ENCODE measurements around the gene CDC42BPB. TPM values are rescaled to one million over a fixed set of nuclear protein-coding genes. Genes with fewer than 3 reads are reported as not detected.

CDC42BPB gene
- total RNA-seq, 1 experiment from 2014 or later = 1.6 TPM

- Histone ChIP-seq H3K27me3 (ENCODE audit: low read length) (0 out of 2 replicates have a peak, but pooled peaks cover 3% of the 10 kb centered on the region), H3K9me3 (ENCODE audit: low read length) (peaks cover 4% of the 10 kb centered on the region; the same call in 1 of the 2 replicates), H4K20me1 (ENCODE audit: insufficient read depth, low read depth, low read length) (no peaks in the 10 kb centered on the region), H3K4me2 (ENCODE audit: low read depth, low read length, poor library complexity, severe bottlenecking) (peak overlapping the region; percentile 15), H3K4me1 (ENCODE audit: low read length) (peaks cover 36% of the 10 kb centered on the region), H3K36me3 (ENCODE audit: insufficient read depth, low read length) (no peaks in the 10 kb centered on the region), H3K9me2 (replicated peaks; ENCODE audit: insufficient read depth, low read length) (no peaks in the 10 kb centered on the region), H3K27ac (ENCODE audit: low read length) (no peak overlapping the region), H3K79me2 (ENCODE audit: low read length) (no peaks in the 10 kb centered on the region), H3K4me3 (ENCODE audit: low read length) (no peak overlapping the region), H3K9ac (ENCODE audit: low read length) (no peak overlapping the region), H2AFZ (ENCODE audit: low read length) (no peak overlapping the region)
- DNase-seq = peak; percentile 55
These were observed 71.7 kb downstream of the CDC42BPB start for GRCh38 chr14:102985665-102986064.

- Histone ChIP-seq H3K27ac (ENCODE audit: low read length) (no peak overlapping the region), H4K20me1 (ENCODE audit: insufficient read depth, low read depth, low read length) (no peaks in the 10 kb centered on the region), H3K9me2 (replicated peaks; ENCODE audit: insufficient read depth, low read length) (no peaks in the 10 kb centered on the region), H3K4me3 (ENCODE audit: low read length) (no peak overlapping the region), H3K27me3 (ENCODE audit: low read length) (0 out of 2 replicates have a peak, but pooled peaks cover 3% of the 10 kb centered on the region), H3K9ac (ENCODE audit: low read length) (no peak overlapping the region), H3K36me3 (ENCODE audit: insufficient read depth, low read length) (no peaks in the 10 kb centered on the region), H3K4me1 (ENCODE audit: low read length) (peaks cover 28% of the 10 kb centered on the region), H2AFZ (ENCODE audit: low read length) (no peak overlapping the region), H3K9me3 (ENCODE audit: low read length) (peaks cover 4% of the 10 kb centered on the region; the same call in 1 of the 2 replicates), H3K4me2 (ENCODE audit: low read depth, low read length, poor library complexity, severe bottlenecking) (peak overlapping the region; percentile 30), H3K79me2 (ENCODE audit: low read length) (no peaks in the 10 kb centered on the region)
- no peak for DNase-seq
These were observed 72.8 kb downstream of the CDC42BPB start for GRCh38 chr14:102984336-102985102.

GRCh38 chr14:102983496-102983895 is 73.9 kb downstream of the CDC42BPB start:
- H3K27ac ChIP-seq (ENCODE audit: low read length) = no peak overlapping the region
- H3K4me2 ChIP-seq (ENCODE audit: low read depth, low read length, poor library complexity, severe bottlenecking) = peak overlapping the region; percentile 30
- peaks cover 4% of the 10 kb centered on the region; the same call in 1 of the 2 replicates for H3K9me3 ChIP-seq (ENCODE audit: low read length)
- no peak overlapping the region for H3K9ac ChIP-seq (ENCODE audit: low read length)
- no peak overlapping the region for H2AFZ ChIP-seq (ENCODE audit: low read length)
- no peaks in the 10 kb centered on the region for H3K79me2 ChIP-seq (ENCODE audit: low read length)
- 0 out of 2 replicates have a peak, but pooled peaks cover 3% of the 10 kb centered on the region for H3K27me3 ChIP-seq (ENCODE audit: low read length)
- no peaks in the 10 kb centered on the region for H3K9me2 ChIP-seq (replicated peaks; ENCODE audit: insufficient read depth, low read length)
- H3K4me1 ChIP-seq (ENCODE audit: low read length) = peaks cover 28% of the 10 kb centered on the region
- H3K36me3 ChIP-seq (ENCODE audit: insufficient read depth, low read length) = no peaks in the 10 kb centered on the region
- no peak overlapping the region for H3K4me3 ChIP-seq (ENCODE audit: low read length)
- DNase-seq = no peak
- H4K20me1 ChIP-seq (ENCODE audit: insufficient read depth, low read depth, low read length) = no peaks in the 10 kb centered on the region

- H3K9me2 ChIP-seq (replicated peaks; ENCODE audit: insufficient read depth, low read length) = no peaks in the 10 kb centered on the region
- H3K9ac ChIP-seq (ENCODE audit: low read length) = no peak overlapping the region
- no peaks in the 10 kb centered on the region for H3K36me3 ChIP-seq (ENCODE audit: insufficient read depth, low read length)
- H3K27ac ChIP-seq (ENCODE audit: low read length) = no peak overlapping the region
- H3K4me3 ChIP-seq (ENCODE audit: low read length) = no peak overlapping the region
- no peak for DNase-seq
- peaks cover 28% of the 10 kb centered on the region for H3K4me1 ChIP-seq (ENCODE audit: low read length)
- no peak overlapping the region for H2AFZ ChIP-seq (ENCODE audit: low read length)
- H3K27me3 ChIP-seq (ENCODE audit: low read length) = 0 out of 2 replicates have a peak, but pooled peaks cover 3% of the 10 kb centered on the region
- H3K4me2 ChIP-seq (ENCODE audit: low read depth, low read length, poor library complexity, severe bottlenecking) = no peak overlapping the region
- H4K20me1 ChIP-seq (ENCODE audit: insufficient read depth, low read depth, low read length) = no peaks in the 10 kb centered on the region
- no peaks in the 10 kb centered on the region for H3K79me2 ChIP-seq (ENCODE audit: low read length)
- peaks cover 3% of the 10 kb centered on the region; the same call in 1 of the 2 replicates for H3K9me3 ChIP-seq (ENCODE audit: low read length)
These were observed 74.4 kb downstream of the CDC42BPB start for GRCh38 chr14:102982852-102983470.

GRCh38 chr14:102980409-102980810 is 76.9 kb downstream of the CDC42BPB start:
- no peak overlapping the region for H3K9ac ChIP-seq (ENCODE audit: low read length)
- no peaks in the 10 kb centered on the region for H3K36me3 ChIP-seq (ENCODE audit: insufficient read depth, low read length)
- H3K27me3 ChIP-seq (ENCODE audit: low read length) = 0 out of 2 replicates have a peak, but pooled peaks cover 3% of the 10 kb centered on the region
- peaks cover 34% of the 10 kb centered on the region for H3K4me1 ChIP-seq (ENCODE audit: low read length)
- no peak overlapping the region for H3K27ac ChIP-seq (ENCODE audit: low read length)
- DNase-seq = no peak
- no peak overlapping the region for H2AFZ ChIP-seq (ENCODE audit: low read length)
- H3K4me2 ChIP-seq (ENCODE audit: low read depth, low read length, poor library complexity, severe bottlenecking) = no peak overlapping the region
- H3K9me3 ChIP-seq (ENCODE audit: low read length) = no peaks in the 10 kb centered on the region
- no peaks in the 10 kb centered on the region for H3K9me2 ChIP-seq (replicated peaks; ENCODE audit: insufficient read depth, low read length)
- no peaks in the 10 kb centered on the region for H4K20me1 ChIP-seq (ENCODE audit: insufficient read depth, low read depth, low read length)
- no peaks in the 10 kb centered on the region for H3K79me2 ChIP-seq (ENCODE audit: low read length)
- no peak overlapping the region for H3K4me3 ChIP-seq (ENCODE audit: low read length)

GRCh38 chr14:102979406-102979805 is 77.9 kb downstream of the CDC42BPB start:
- Histone ChIP-seq H3K79me2 (ENCODE audit: low read length) (no peaks in the 10 kb centered on the region), H2AFZ (ENCODE audit: low read length) (no peak overlapping the region), H3K4me1 (ENCODE audit: low read length) (peaks cover 26% of the 10 kb centered on the region), H3K27me3 (ENCODE audit: low read length) (0 out of 2 replicates have a peak, but pooled peaks cover 3% of the 10 kb centered on the region), H3K9me2 (replicated peaks; ENCODE audit: insufficient read depth, low read length) (no peaks in the 10 kb centered on the region), H4K20me1 (ENCODE audit: insufficient read depth, low read depth, low read length) (no peaks in the 10 kb centered on the region), H3K9me3 (ENCODE audit: low read length) (no peaks in the 10 kb centered on the region), H3K4me3 (ENCODE audit: low read length) (no peak overlapping the region), H3K27ac (ENCODE audit: low read length) (no peak overlapping the region), H3K9ac (ENCODE audit: low read length) (no peak overlapping the region), H3K4me2 (ENCODE audit: low read depth, low read length, poor library complexity, severe bottlenecking) (no peak overlapping the region), H3K36me3 (ENCODE audit: insufficient read depth, low read length) (no peaks in the 10 kb centered on the region)
- DNase-seq = no peak

- no peaks in the 10 kb centered on the region for H3K9me3 ChIP-seq (ENCODE audit: low read length)
- DNase-seq = no peak
- H3K4me3 ChIP-seq (ENCODE audit: low read length) = no peak overlapping the region
- no peak overlapping the region for H2AFZ ChIP-seq (ENCODE audit: low read length)
- H3K27ac ChIP-seq (ENCODE audit: low read length) = no peak overlapping the region
- no peaks in the 10 kb centered on the region for H4K20me1 ChIP-seq (ENCODE audit: insufficient read depth, low read depth, low read length)
- peaks cover 18% of the 10 kb centered on the region for H3K4me1 ChIP-seq (ENCODE audit: low read length)
- H3K27me3 ChIP-seq (ENCODE audit: low read length) = no peaks in the 10 kb centered on the region
- H3K79me2 ChIP-seq (ENCODE audit: low read length) = no peaks in the 10 kb centered on the region
- H3K36me3 ChIP-seq (ENCODE audit: insufficient read depth, low read length) = no peaks in the 10 kb centered on the region
- H3K9me2 ChIP-seq (replicated peaks; ENCODE audit: insufficient read depth, low read length) = no peaks in the 10 kb centered on the region
- no peak overlapping the region for H3K9ac ChIP-seq (ENCODE audit: low read length)
- H3K4me2 ChIP-seq (ENCODE audit: low read depth, low read length, poor library complexity, severe bottlenecking) = no peak overlapping the region
These were observed 79.9 kb downstream of the CDC42BPB start for GRCh38 chr14:102977475-102977874.

GRCh38 chr14:102975662-102976061 is 81.7 kb downstream of the CDC42BPB start:
- DNase-seq = no peak
- H3K9ac ChIP-seq (ENCODE audit: low read length) = no peak overlapping the region
- no peaks in the 10 kb centered on the region for H3K27me3 ChIP-seq (ENCODE audit: low read length)
- H3K4me3 ChIP-seq (ENCODE audit: low read length) = no peak overlapping the region
- peaks cover 18% of the 10 kb centered on the region for H3K4me1 ChIP-seq (ENCODE audit: low read length)
- no peak overlapping the region for H3K4me2 ChIP-seq (ENCODE audit: low read depth, low read length, poor library complexity, severe bottlenecking)
- no peaks in the 10 kb centered on the region for H3K36me3 ChIP-seq (ENCODE audit: insufficient read depth, low read length)
- no peaks in the 10 kb centered on the region for H4K20me1 ChIP-seq (ENCODE audit: insufficient read depth, low read depth, low read length)
- no peak overlapping the region for H3K27ac ChIP-seq (ENCODE audit: low read length)
- no peak overlapping the region for H2AFZ ChIP-seq (ENCODE audit: low read length)
- no peaks in the 10 kb centered on the region for H3K79me2 ChIP-seq (ENCODE audit: low read length)
- no peaks in the 10 kb centered on the region for H3K9me3 ChIP-seq (ENCODE audit: low read length)
- H3K9me2 ChIP-seq (replicated peaks; ENCODE audit: insufficient read depth, low read length) = no peaks in the 10 kb centered on the region
